Cardiac fibroblast (primary cell): ENCODE results near the gene PHKA1.
"Not testable (repeated sequence)": the region's sequence is repeated elsewhere in the genome, so short reads cannot be mapped to it uniquely, and the experiment has no call there.

Experiments used
- DNase-seq, 2 donors: peaks; one replicate each; pipeline versions ENCODE4 v3.0.0 to v3.0.0-alpha.2; 2010; ENCODE audit warnings: low read depth in 2 of 2
- H3K4me3 ChIP-seq, 2 donors: replicated peaks in 1 of 2; 1 replicate in 1 of 2; 2 replicates in 1 of 2; pipeline ENCODE4 v1.5.1; 2011; ENCODE audit warnings: low read depth in 2 of 2, low read length in 2 of 2, mild to moderate bottlenecking in 2 of 2, moderate library complexity in 1 of 2
- CTCF ChIP-seq: IDR thresholded peaks from one replicate; pipeline ENCODE4 v1.5.1; 2011; ENCODE audit warnings: low read depth, mild to moderate bottlenecking, low read length, inconsistent platforms

PHKA1 gene

GRCh38 chrX:72572248-72573157, 141.6 kb downstream of the PHKA1 start, which contains the start of gene HDAC8:
HDAC8 (minus strand) TSS chrX:72572843; CDS start chrX:72572761, 82 bp downstream.
- peak within 1 kb of the TSS; percentile 58 to 69 for H3K4me3 ChIP-seq
- DNase-seq = peak; percentile 87 to 91
- no peak for TF ChIP-seq CTCF

DNA sequence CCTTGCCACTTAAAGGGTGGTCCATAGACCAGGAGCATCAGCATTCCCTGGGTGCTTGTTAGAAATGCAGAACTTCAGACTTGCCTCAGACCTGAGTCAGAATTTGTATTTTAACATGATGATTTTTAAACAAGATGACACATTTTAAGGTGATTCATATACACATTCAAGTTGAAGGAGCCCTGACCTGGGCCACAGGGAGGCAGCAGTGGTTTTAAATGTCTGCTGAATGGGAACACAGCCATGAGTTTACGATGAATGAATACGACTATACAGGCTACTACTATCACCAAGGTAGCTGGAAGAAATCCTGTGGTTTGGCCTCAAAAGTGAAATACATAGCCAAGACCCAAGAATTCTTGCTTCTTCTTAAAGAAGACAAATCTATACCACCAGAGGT, 144.3 kb downstream of the PHKA1 start:
- TF ChIP-seq CTCF = peak; percentile 44
- DNase-seq = peak; percentile 75 to 90
- H3K4me3 ChIP-seq = no peak overlapping the region

GRCh38 chrX:72568406-72569092, 145.6 kb downstream of the PHKA1 start:
- TF ChIP-seq CTCF = no peak
- no peak overlapping the region for H3K4me3 ChIP-seq
- DNase-seq = peak; percentile 61 to 67

GRCh38 chrX:72566448-72566847, 147.7 kb downstream of the PHKA1 start:
- no peak for TF ChIP-seq CTCF

DNA sequence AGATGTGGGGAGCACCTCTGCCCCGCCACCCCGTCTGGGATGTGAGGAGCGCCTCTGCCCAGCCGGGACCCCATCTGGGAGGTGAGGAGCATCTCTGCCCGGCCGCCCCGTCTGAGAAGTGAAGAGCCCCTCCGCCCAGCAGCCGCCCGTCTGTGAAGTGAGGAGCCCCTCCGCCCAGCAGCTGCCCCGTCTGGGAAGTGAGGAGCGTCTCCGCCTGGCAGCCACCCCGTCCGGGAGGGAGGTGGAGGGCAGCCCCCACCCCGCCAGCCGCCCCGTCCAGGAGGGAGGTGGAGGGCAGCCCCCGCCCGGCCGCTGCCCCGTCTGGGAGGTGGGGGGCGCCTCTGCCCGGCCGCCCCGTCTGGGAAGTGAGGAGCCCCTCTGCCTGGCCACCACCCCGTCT, 154.5 kb downstream of the PHKA1 start:
- not testable (repeated sequence) for H3K4me3 ChIP-seq, DNase-seq

More at GRCh38 chrX:72566448-72566847, 147.7 kb downstream of the PHKA1 start:
- H3K4me3 ChIP-seq = no peak overlapping the region
- no peak for DNase-seq

DNA sequence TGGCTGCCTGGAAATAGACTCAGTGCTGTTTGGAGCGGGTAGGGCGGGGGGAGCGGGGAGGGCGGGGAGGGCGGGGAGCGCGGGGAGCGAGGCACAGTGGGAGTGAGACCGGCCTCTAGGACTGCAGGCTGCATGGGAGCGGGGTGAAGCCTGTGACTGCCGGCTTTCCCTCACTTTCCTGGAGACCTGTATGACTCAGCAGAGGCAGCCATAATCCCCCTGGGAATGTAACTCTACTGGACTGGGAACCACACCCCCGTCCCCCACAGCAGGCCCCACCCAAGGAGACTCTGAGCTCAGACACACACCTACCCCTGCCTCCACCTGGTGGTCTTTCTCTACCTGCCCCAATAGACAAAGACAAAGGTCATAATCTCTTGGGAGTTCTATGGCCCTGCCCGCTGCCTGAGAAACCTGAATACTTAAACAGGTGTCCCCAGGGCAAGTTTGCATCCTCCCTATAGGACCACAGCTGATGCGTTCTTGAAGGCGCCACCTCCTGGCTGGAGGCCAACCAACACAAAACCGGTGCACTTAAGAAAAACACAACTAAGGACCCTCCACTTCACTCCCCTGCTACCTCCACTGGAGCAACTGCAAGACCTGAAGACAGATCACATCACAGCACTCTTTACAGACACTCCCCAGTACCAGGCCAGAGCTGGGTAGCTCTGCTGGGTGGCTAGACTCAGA, 159.5 kb downstream of the PHKA1 start:
- no peak for TF ChIP-seq CTCF
- DNase-seq = peak in 1 of 2 donors; percentile 49
- no peak overlapping the region for H3K4me3 ChIP-seq

GRCh38 chrX:72552443-72552842, 161.7 kb downstream of the PHKA1 start:
- DNase-seq, H3K4me3 ChIP-seq: not testable (repeated sequence)
